Type B pancreatic cell (in vitro differentiated cells): ENCODE measurements around the gene KLHL36. TPM values are rescaled to one million over a fixed set of nuclear protein-coding genes. Genes with fewer than 3 reads are reported as not detected.

Source experiments
- DNase-seq: peaks from one replicate; pipeline ENCODE4 v3.0.0; 2021; ENCODE audit warnings: mixed read lengths; ENCODE audit not compliant: unreplicated experiment; ENCODE audit errors: extremely low spot score
- H3K27ac Mint-ChIP-seq: 2 replicates; pipeline ENCODE4 v1.8.0; 2021; ENCODE audit warnings: mild to moderate bottlenecking, mixed read lengths
- H3K27me3 Mint-ChIP-seq: 2 replicates; pipeline ENCODE4 v1.8.0; 2021; ENCODE audit warnings: mixed read lengths
- H3K36me3 Mint-ChIP-seq: 2 replicates; pipeline ENCODE4 v1.8.0; 2021; ENCODE audit warnings: mixed read lengths
- H3K4me1 Mint-ChIP-seq: one replicate; pipeline ENCODE4 v1.8.0; 2021; ENCODE audit warnings: mixed read lengths; ENCODE audit not compliant: unreplicated experiment
- H3K4me3 Mint-ChIP-seq: 2 replicates; pipeline ENCODE4 v1.8.0; 2021; ENCODE audit warnings: mild to moderate bottlenecking, mixed read lengths
- H3K9me3 Mint-ChIP-seq: 2 replicates; pipeline ENCODE4 v1.8.0; 2021; ENCODE audit warnings: mixed read lengths
- CTCF ChIP-seq: fragments of 200-600 bp; sonication (generic); conservative IDR thresholded peaks from 2 replicates; pipeline ENCODE4 v1.5.0; 2021; ENCODE audit warnings: antibody characterized with exemption, mild to moderate bottlenecking
- total RNA-seq: library from RNA; stranded (reverse); gene quantifications from 2 replicates; pipeline ENCODE4 v1.2.1, GENCODE V29; 2021; ENCODE audit warnings: low replicate concordance

KLHL36 gene
- total RNA-seq, 1 donor from 2014 or later: 40.3 TPM

DNA sequence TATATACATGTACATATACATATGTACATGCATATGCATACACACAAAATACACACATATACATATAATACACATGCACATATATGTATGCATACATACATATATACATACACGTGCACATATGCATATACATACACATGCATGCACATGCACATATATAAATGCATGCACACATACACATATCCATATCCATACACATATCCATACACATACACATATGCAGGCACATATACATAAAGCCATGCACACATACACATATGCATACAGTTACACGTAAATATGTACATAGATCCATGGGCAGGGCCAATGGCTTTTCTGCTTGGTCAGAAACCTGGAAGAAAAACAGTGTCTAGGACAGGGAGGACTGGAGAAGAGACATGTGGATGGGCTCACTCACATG lies 27.6 kb downstream of the KLHL36 start:
- H3K27ac Mint-ChIP-seq: no peak overlapping the region
- no peaks in the 10 kb centered on the region for H3K9me3 Mint-ChIP-seq
- H3K4me3 Mint-ChIP-seq: no peak overlapping the region
- H3K27me3 Mint-ChIP-seq: peaks cover 21% of the 10 kb centered on the region
- H3K36me3 Mint-ChIP-seq: no peaks in the 10 kb centered on the region
- no peak for DNase-seq
- peaks cover 8% of the 10 kb centered on the region for H3K4me1 Mint-ChIP-seq
- TF ChIP-seq CTCF: no peak

GRCh38 chr16:84677017-84677803 lies 28.9 kb downstream of the KLHL36 start:
- DNase-seq: no peak
- Mint-ChIP-seq H3K4me3 (no peak overlapping the region), H3K27me3 (peaks cover 21% of the 10 kb centered on the region), H3K9me3 (no peaks in the 10 kb centered on the region), H3K27ac (no peak overlapping the region), H3K4me1 (peaks cover 8% of the 10 kb centered on the region), H3K36me3 (no peaks in the 10 kb centered on the region)
- no peak for TF ChIP-seq CTCF

GRCh38 chr16:84677849-84678248 lies 29.5 kb downstream of the KLHL36 start:
- Mint-ChIP-seq H3K4me3 (no peak overlapping the region), H3K36me3 (no peaks in the 10 kb centered on the region), H3K27ac (no peak overlapping the region), H3K27me3 (peaks cover 21% of the 10 kb centered on the region), H3K9me3 (no peaks in the 10 kb centered on the region), H3K4me1 (peaks cover 8% of the 10 kb centered on the region)
- no peak for DNase-seq
- TF ChIP-seq CTCF: no peak

DNA sequence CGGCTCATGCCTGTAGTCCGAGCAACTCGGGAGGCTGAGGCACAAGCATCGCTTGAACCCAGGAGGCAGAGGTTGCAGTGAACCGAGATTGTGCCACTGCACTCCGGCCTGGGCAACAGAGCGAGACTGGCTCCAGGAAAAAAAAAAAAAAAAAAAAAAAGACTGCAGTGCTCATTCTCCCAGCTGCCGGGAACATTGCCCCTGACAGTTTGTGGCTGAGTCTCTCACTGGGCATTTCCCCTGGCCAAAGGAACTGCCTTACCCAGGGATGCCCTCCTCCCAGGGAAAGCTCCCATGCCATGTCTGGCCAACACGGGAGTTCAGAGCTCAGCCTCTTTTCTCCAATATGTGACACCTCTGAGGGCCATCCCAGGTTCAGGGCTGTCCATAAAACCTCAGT lies 30.2 kb downstream of the KLHL36 start:
- DNase-seq: no peak
- peaks cover 8% of the 10 kb centered on the region for H3K4me1 Mint-ChIP-seq
- H3K27ac Mint-ChIP-seq: no peak overlapping the region
- TF ChIP-seq CTCF: no peak
- no peak overlapping the region for H3K4me3 Mint-ChIP-seq
- H3K36me3 Mint-ChIP-seq: no peaks in the 10 kb centered on the region
- peaks cover 23% of the 10 kb centered on the region for H3K27me3 Mint-ChIP-seq
- no peaks in the 10 kb centered on the region for H3K9me3 Mint-ChIP-seq

- no peak for DNase-seq
- Mint-ChIP-seq H3K27ac (no peak overlapping the region), H3K9me3 (no peaks in the 10 kb centered on the region), H3K4me1 (peaks cover 8% of the 10 kb centered on the region), H3K27me3 (peaks cover 36% of the 10 kb centered on the region), H3K36me3 (no peaks in the 10 kb centered on the region), H3K4me3 (no peak overlapping the region)
- no peak for TF ChIP-seq CTCF
Measured at GRCh38 chr16:84680165-84680842, 32.0 kb downstream of the KLHL36 start.
